Suprapubic skin (tissue), 4 donors: ENCODE measurements around the gene IGFLR1.

Experiments
- POLR2A ChIP-seq, 2 donors: fragments of 450-650 bp; IDR thresholded peaks; one replicate each; pipeline ENCODE4 v1.6.1; 2017; ENCODE audit warnings: antibody characterized with exemption in 2 of 2, mild to moderate bottlenecking in 2 of 2, moderate library complexity in 2 of 2
- POLR2AphosphoS5 ChIP-seq, 3 donors: sonication (generic); formaldehyde crosslinking; IDR thresholded peaks; one replicate each; pipeline ENCODE4 v1.6.1; 2017; ENCODE audit warnings: antibody characterized with exemption in 3 of 3
- TF ChIP-seq, protein P1 (sequence below), 2 donors: fragments of 200-600 bp in 1 of 2; fragments of 450-650 bp in 1 of 2; sonication (generic) in 1 of 2; IDR thresholded peaks; one replicate each; pipeline ENCODE4 v1.5.1; 2016 to 2019; ENCODE audit warnings: antibody characterized with exemption in 2 of 2, mild to moderate bottlenecking in 1 of 2, moderate library complexity in 1 of 2

DNA sequence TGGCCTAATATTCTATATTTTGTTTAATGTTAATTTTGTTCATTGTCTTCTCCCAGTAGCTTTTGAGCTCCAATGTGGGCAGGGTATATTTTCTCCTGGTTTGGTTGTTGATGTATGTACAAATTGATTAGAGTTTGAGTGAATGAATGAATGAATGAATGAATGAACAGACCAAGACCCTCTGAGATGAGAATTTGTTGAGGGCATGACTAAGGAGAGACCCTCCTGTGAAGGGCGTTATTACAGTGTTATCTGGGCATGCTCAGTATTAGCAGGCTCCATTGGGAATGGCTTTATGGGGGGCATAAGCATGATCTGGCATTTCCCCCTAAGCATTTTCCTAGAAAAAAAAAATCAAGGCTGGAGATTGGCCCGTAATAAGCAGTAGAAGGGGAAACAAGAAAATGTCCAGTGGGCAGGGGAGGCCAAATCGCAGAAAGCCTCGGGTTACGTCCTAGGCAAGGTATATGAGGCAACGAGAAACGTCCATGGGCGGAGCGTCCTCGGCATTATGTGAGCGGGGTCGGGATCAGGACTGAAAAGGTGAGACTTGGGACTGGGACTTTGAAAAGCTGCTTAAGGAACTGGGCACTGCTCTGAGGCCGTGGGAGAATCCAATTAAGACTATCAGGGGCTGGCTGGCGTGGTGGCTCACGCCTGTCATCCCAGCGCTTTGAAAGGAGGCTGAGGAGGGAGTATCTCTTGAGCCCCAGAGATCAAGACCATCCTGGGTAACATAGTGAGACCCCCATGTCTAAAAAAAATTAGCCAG, 32.2 kb upstream of the IGFLR1 start:
- TF ChIP-seq POLR2A (IDR thresholded peaks at IDR 0.05) (no peak), POLR2AphosphoS5 (IDR thresholded peaks at IDR 0.05) (no peak)
- TF ChIP-seq, protein P1, sequence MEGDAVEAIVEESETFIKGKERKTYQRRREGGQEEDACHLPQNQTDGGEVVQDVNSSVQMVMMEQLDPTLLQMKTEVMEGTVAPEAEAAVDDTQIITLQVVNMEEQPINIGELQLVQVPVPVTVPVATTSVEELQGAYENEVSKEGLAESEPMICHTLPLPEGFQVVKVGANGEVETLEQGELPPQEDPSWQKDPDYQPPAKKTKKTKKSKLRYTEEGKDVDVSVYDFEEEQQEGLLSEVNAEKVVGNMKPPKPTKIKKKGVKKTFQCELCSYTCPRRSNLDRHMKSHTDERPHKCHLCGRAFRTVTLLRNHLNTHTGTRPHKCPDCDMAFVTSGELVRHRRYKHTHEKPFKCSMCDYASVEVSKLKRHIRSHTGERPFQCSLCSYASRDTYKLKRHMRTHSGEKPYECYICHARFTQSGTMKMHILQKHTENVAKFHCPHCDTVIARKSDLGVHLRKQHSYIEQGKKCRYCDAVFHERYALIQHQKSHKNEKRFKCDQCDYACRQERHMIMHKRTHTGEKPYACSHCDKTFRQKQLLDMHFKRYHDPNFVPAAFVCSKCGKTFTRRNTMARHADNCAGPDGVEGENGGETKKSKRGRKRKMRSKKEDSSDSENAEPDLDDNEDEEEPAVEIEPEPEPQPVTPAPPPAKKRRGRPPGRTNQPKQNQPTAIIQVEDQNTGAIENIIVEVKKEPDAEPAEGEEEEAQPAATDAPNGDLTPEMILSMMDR (IDR thresholded peaks at IDR 0.05): no peak
